Lung microvascular endothelial cell (primary cell): Measurements from ENCODE around the gene PRICKLE2. TPM values are rescaled to one million over a fixed set of nuclear protein-coding genes. Genes with fewer than 3 reads are reported as not detected.

ENCODE experiments used
- DNase-seq, 2 donors: peaks; one replicate each; pipeline versions ENCODE4 v3.0.0 to v3.0.0-alpha.2; 2010; ENCODE audit warnings: low read depth in 2 of 2
- total RNA-seq: library from RNA; depleted of rRNA; stranded (reverse); fragments of >200 nt; gene quantifications from 2 replicates; pipeline ENCODE4 v1.2.1, GENCODE V29; 2014

Gene PRICKLE2
- total RNA-seq, 1 donor from 2014 or later, result 1.6 TPM

- no peak for DNase-seq
Observed at GRCh38 chr3:64254443-64254842, 29.2 kb upstream of the PRICKLE2 start.

DNA sequence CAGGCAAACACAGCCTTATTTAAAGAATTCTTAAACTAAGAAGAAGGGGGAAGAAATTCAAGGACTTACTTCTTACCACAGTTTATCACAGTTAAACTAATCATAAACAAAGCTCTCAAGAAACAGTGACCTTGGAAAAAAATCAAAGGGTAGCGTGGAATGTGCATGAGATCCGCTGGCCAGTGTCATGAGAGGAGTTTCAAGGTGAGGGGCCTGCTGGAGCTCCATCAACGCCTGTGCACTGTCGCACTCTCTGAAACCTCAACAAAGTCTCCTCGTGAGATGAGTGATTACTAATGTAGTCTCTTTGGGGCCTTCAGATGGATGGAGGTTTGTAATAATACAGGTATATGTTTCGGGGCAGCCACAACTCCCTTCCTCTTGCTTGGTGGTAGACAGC is 28.4 kb upstream of the PRICKLE2 start:
- no peak for DNase-seq

DNA sequence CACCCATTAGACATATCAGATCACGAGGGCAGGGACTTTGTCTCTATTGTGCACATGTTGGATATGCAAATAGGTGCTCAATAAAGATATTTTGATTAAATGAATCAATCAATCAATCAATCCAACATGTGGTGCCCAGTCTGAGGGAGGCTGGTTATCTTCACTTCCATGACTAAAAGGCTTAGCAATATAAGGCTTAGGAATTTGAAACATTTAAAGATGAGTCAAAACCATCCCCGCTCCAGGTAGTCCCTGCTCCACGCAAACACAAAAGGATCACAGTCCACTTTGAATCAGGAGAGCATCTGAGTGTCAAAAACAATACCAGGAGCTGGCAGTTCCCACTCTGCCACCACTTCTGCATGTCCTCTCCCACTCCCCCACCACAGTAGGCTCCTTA is 25.8 kb upstream of the PRICKLE2 start:
- no peak for DNase-seq

GRCh38 chr3:64247991-64248646 is 22.9 kb upstream of the PRICKLE2 start:
- no peak for DNase-seq

GRCh38 chr3:64244011-64244942 is 19.0 kb upstream of the PRICKLE2 start:
- DNase-seq, result peak; percentile 51 to 62

DNA sequence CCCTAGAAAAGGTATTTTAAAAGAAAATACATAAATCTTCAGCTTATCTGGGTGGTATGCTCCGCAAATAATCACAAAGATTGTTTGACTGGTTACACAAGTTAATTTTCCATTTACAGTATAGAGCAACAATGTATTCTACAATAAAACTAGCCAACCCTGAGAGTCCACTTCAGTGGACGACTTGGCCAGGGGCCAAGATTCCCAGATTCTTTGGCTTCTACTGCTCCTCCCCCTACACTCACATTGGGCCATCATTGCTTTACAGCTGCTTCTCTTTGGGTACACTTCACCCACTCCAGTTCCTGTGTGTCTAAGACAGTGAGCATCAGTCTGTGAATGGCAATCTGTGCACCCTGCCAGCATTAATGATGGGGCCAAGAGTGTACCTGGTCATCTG is 17.2 kb upstream of the PRICKLE2 start:
- no peak for DNase-seq

DNA sequence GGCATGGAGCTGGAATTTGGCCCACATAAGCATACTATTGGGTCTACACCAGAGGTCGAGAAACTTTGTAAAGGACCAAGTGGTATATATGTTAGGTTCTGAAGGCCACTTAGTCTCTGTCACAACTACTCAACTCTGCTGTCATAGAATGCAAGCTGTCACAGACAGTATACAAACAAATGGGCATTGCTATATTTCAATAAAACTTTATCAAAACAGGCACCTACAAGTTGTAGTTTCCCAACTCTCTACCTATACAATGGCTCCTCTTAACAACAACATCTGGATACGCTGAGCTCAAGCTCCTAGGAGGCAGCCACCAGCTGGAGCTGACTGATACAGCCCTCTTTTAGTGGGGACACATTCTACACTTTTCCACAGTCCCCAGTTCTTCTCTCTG is 15.7 kb upstream of the PRICKLE2 start:
- DNase-seq, result no peak

- no peak for DNase-seq
Observed at GRCh38 chr3:64240396-64240795, 15.1 kb upstream of the PRICKLE2 start.

- DNase-seq, result no peak
Observed at GRCh38 chr3:64239841-64240240, 14.6 kb upstream of the PRICKLE2 start.

DNA sequence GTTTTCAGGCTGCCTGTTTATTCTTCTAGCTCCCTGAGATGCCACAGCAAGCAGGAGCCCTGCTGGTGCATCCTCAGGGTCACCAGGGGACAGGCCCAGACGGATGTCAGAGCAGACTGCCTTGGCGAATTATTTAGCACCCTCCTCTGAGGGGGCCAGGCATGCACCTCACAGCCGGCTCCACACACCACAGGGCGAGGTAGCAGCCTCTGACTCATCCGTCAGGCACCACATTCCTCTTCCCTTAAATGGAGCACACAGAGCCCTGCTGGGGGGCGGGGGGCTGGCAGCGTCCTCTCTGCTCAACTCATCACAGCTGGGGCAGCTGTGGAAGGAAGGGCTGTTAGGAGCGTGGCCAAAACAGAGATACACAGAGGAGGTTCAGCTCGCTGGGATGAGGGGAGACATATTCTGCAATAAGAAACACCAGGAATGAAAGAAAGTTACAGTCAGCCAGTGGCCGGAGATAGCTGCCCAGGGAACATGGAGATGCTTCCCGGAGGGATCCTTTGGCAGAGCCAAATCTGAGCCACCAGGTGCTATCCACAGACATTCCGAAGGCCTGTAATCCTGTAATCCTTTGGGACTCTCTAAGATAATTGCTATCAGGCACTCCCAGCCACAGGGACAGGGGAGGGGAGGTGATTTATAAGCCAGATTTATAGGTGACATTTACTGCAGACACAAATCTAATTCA is 13.9 kb upstream of the PRICKLE2 start:
- DNase-seq, result peak; percentile 59 to 75

DNA sequence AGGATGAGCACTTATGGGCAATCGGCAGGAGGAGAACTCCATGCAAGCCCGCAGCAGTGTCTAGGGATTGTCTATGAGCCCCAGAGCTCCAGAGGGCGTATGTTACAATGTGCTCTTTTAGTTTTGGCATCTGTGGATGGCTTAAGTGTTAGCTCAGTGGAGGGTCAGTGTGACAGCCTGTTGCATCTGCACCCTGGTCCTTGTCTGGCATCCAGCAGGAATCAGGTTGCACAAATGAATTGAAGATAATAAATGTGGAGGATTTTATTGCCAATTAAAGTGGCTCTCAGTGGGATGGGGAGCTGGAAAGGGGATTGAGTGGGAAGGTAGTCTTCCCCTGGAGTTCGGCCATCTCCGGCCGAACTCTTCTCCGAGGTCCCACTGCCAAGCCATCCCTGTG is 11.8 kb upstream of the PRICKLE2 start:
- DNase-seq, result no peak

DNA sequence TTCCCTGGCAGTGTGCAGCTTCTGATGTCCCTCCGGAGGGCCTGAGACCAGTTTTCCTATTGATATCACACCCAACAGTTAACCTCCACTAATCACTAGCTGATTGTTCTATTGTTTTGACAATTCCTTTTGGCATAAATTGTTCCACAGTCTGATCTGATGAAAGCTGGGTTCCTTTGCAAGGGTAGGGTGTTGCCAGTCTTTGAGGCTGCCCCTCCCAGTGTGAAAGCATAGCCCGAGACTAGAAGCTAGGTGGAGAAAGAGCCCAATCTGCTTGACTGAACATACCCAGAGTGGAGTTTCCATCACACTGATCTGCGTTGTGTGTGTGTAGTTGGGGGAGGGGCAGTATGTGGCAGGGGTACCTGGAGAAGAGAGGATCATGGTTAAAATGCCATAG is 10.3 kb upstream of the PRICKLE2 start:
- DNase-seq, result no peak

DNA sequence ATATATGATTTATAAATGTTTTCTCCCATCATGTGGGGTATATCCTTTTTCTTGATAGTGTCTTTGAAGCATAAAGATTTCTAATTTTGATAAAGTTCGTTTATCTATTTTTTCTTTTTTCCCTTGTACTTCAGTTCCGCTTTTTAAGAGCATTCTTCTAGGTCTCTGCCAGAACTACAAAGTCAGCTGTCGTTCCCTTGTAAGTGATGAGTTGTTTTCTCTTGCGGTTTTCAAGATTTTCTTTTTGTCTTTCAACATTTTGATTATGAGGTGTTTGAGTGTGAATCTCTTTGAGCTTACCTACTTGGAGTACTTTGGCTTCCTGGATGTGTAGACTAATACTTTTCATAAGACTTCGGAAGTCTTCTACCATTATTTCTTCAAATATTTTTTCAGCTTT is 9.3 kb upstream of the PRICKLE2 start:
- DNase-seq, result no peak

DNA sequence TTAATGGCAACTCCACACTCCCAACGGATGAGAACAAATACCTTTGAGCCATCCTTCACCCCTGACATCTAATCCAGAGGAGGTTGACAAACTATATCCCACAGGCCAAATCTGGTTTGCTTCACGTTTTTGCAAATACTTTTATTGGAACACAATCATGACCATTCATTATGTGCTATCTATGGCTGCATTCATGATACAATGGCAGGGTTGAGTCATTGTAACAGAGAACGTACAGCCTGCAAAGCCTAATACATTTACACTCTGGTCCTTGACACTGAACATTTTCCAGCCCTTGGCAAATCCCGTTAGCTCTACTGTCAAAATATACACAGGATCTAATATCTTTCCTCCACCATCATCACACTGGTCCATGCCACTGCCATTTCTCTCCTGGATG is 7.6 kb upstream of the PRICKLE2 start:
- no peak for DNase-seq

- peak in 1 of 2 donors; percentile 37 for DNase-seq
Observed at GRCh38 chr3:64229903-64230302, 4.6 kb upstream of the PRICKLE2 start.

DNA sequence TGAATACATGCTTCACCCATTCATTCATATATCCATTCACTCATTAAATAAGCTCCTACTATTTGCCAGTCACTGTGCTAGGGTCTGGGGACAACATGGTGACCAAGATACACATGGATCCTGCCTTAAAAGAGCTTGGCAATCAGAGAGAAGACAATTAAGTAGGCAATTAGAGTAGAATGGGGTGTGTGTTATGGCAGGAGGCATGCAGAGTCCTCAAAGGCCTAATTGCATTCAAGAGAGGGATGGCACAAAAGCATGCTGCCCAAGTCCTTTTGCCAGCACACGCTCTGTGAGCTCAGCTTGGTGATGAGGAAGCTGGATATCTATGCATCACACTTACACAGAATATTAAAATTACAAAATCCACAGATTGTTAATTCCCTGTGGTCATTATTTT is 2.8 kb upstream of the PRICKLE2 start:
- no peak for DNase-seq

GRCh38 chr3:64226730-64227129 is 1.5 kb upstream of the PRICKLE2 start:
- DNase-seq, result no peak

DNA sequence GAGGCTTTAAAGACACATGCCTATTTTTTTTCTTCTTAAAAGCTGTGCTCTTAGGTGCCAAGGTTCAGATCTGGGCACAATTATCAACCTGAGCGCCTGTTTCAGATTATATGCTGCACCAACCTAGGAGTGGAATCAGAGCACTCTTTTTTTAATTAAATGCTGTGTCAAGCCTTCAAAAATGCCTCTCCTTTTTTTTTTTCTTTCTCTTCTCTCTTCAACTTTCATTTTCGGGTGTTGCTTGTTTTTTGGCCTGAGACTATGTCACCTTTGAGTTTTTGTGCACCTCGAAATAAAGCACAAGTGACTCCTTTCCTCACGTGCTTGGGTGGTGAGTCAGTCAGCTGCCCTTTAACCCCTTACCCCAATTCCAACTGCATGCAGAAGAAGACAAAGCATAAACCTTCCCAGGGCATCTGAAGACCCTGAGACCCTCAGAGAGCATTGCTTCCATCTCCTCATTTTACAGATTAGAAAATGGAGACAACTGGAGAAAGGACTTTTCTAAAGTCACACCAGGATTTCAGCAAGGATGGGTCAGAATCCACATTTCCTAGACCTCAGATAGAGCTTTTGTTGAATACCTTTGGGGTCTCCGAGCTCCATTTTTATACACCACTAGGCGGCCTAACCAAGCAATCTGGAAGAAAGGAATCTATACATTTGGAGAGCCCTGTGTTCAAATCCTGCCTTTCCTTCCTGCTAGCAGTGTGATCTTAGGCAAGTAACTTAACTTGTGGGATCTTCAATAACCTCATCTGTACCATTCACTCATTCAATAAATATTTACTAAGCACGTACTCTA is 631 bp upstream of the PRICKLE2 start:
- peak in 1 of 2 donors; percentile 35 for DNase-seq

DNA sequence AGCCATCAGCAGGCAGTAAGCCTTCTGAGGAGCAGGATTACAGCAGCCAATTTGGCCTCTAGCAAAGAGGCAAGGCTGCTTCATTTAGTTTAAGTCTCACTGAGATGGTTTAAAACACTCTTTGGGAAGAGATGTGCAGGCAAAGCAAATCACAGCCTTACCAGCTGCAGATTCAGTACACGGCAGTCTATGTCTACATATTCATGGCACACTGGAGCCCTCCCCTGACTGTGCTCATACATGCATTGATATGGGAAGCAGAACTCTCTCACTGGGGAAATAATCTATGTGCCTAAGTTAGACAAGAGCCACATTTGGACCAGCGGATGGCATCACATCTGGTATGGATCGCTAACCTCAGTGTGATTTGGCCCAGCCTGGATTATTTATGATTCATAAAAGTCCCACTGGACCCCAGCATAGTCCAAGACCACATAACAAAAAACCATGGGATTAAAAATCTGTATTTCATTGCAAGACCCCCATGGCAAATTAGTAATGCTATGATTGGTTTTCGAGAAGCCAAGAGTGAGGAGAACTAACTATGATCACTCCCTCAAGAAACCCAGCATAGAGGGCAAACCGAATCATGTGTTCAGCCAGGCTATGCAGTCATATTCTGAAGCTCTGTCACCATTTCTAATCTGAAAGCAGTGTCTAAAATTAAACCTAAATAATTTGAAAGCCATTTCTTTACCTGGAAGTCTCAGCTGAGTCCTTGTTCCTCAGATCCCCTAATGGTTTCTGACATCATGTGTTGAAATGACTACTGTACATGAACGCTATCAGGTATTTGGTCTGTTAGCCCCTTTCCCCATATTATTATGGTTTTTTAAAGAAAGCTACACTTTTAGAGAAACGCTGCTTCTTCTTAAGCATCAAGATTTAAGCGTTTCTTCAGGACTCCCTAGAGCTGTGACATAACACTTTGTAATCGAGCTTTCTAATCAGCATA is 1.2 kb downstream of the PRICKLE2 start:
- peak; percentile 8 to 52 for DNase-seq

- DNase-seq, result no peak
Observed at GRCh38 chr3:64222501-64223111, 2.7 kb downstream of the PRICKLE2 start.
